Endothelial cell (in vitro differentiated cells): ENCODE results near the gene C16orf90. TPM values are rescaled to one million over a fixed set of nuclear protein-coding genes. Genes with fewer than 3 reads are reported as not detected.

ENCODE experiments used
- DNase-seq: peaks from one replicate; pipeline ENCODE4 v3.0.0; 2021; ENCODE audit warnings: low spot score
- H3K27ac Mint-ChIP-seq: one replicate; pipeline ENCODE4 v1.8.0; 2021; ENCODE audit warnings: mixed read lengths, inconsistent platforms; ENCODE audit not compliant: unreplicated experiment
- H3K27me3 Mint-ChIP-seq: one replicate; pipeline ENCODE4 v1.8.0; 2021; ENCODE audit warnings: mild to moderate bottlenecking, moderate library complexity, mixed read lengths, inconsistent platforms; ENCODE audit not compliant: unreplicated experiment
- H3K36me3 Mint-ChIP-seq: one replicate; pipeline ENCODE4 v1.8.0; 2021; ENCODE audit warnings: mild to moderate bottlenecking, low read depth, mixed read lengths, inconsistent platforms; ENCODE audit not compliant: unreplicated experiment
- H3K4me1 Mint-ChIP-seq: one replicate; pipeline ENCODE4 v1.8.0; 2021; ENCODE audit warnings: mild to moderate bottlenecking, mixed read lengths, inconsistent platforms; ENCODE audit not compliant: unreplicated experiment
- H3K4me3 Mint-ChIP-seq: one replicate; pipeline ENCODE4 v1.8.0; 2021; ENCODE audit warnings: mild to moderate bottlenecking, mixed read lengths, inconsistent platforms; ENCODE audit not compliant: unreplicated experiment
- H3K9me3 Mint-ChIP-seq: one replicate; pipeline ENCODE4 v1.8.0; 2021; ENCODE audit warnings: mixed read lengths, inconsistent platforms; ENCODE audit not compliant: unreplicated experiment
- total RNA-seq: library from RNA; stranded (reverse); fragmentation: NEBNext Ultra II Directional; extraction: Animal tissue kit (Norgen Biotek cat#: 25700); gene quantifications from one replicate; pipeline ENCODE4 v1.2.1, GENCODE V29; 2021; ENCODE audit not compliant: unreplicated experiment
- TF ChIP-seq, protein P1 (sequence below): fragments of 200-600 bp; sonication (generic); IDR thresholded peaks from one replicate; pipeline ENCODE4 v1.5.0; 2021; ENCODE audit warnings: antibody characterized with exemption; ENCODE audit not compliant: unreplicated experiment

C16orf90 gene
- total RNA-seq, 1 donor from 2014 or later: not detected

DNA sequence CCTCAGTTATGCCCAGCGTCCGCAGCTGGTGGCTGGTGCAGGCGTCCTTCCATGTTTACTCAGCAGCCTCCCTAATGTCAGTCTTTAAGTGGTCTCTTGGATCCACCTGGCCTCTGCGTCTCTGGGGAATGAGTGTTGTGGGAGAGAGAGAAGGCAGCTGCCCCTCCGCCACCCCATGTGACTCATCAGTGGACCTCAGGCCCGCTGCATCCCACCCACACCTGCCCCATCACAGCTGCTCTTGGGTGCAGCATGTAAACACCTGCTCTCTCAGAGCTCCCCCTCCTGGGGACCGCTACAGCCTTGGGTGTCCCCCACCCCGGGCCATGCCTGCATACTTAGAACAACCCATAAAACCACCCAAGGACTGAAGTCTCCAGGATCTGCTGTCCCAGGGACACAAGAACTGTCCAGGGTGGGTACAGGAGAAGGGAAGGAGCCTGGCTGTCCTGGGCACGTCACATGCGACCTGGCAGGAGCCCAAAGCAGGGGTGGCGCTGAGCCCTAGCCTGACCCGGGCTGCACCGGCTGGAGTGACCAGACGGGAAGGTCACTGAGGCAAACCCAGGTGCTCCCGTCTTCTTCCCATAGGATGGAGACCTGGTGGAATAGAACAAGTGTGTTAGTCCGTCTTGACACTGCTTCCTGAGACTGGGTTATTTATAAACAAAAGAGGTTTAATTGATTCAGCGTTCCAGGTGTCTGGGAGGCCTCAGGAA lies 4.2 kb downstream of the C16orf90 start:
- Mint-ChIP-seq H3K36me3 (no peaks in the 10 kb centered on the region), H3K4me1 (no peaks in the 10 kb centered on the region), H3K27me3 (peaks cover 11% of the 10 kb centered on the region), H3K4me3 (no peak overlapping the region), H3K9me3 (no peaks in the 10 kb centered on the region), H3K27ac (no peak overlapping the region)
- TF ChIP-seq, protein P1, sequence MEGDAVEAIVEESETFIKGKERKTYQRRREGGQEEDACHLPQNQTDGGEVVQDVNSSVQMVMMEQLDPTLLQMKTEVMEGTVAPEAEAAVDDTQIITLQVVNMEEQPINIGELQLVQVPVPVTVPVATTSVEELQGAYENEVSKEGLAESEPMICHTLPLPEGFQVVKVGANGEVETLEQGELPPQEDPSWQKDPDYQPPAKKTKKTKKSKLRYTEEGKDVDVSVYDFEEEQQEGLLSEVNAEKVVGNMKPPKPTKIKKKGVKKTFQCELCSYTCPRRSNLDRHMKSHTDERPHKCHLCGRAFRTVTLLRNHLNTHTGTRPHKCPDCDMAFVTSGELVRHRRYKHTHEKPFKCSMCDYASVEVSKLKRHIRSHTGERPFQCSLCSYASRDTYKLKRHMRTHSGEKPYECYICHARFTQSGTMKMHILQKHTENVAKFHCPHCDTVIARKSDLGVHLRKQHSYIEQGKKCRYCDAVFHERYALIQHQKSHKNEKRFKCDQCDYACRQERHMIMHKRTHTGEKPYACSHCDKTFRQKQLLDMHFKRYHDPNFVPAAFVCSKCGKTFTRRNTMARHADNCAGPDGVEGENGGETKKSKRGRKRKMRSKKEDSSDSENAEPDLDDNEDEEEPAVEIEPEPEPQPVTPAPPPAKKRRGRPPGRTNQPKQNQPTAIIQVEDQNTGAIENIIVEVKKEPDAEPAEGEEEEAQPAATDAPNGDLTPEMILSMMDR: no peak
- no peak for DNase-seq

DNA sequence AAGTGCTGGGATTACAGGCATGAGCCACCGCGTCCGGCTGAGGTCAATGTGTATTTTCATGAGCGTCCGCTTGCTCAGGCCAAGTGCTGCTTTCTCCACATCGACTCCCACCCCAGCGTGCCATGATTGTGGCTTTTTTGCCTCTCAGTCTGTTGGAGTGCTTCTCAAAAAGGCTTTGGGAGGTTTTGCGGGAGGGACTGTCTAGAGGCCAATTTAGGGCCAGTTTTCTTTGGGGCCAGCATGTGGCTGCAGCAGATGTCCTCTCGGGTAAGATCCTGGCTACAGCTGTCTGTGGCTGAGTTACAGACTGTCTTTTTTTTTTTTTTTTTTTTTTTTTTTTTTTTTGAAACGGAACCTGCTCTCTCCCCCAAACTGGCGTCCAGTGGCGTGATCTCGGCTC lies 6.5 kb downstream of the C16orf90 start:
- Mint-ChIP-seq H3K27ac (peak overlapping the region; percentile 61), H3K27me3 (peaks cover 12% of the 10 kb centered on the region), H3K4me3 (no peak overlapping the region), H3K9me3 (no peaks in the 10 kb centered on the region), H3K4me1 (no peaks in the 10 kb centered on the region), H3K36me3 (peaks cover 3% of the 10 kb centered on the region)
- DNase-seq: no peak
- TF ChIP-seq, protein P1: no peak

DNA sequence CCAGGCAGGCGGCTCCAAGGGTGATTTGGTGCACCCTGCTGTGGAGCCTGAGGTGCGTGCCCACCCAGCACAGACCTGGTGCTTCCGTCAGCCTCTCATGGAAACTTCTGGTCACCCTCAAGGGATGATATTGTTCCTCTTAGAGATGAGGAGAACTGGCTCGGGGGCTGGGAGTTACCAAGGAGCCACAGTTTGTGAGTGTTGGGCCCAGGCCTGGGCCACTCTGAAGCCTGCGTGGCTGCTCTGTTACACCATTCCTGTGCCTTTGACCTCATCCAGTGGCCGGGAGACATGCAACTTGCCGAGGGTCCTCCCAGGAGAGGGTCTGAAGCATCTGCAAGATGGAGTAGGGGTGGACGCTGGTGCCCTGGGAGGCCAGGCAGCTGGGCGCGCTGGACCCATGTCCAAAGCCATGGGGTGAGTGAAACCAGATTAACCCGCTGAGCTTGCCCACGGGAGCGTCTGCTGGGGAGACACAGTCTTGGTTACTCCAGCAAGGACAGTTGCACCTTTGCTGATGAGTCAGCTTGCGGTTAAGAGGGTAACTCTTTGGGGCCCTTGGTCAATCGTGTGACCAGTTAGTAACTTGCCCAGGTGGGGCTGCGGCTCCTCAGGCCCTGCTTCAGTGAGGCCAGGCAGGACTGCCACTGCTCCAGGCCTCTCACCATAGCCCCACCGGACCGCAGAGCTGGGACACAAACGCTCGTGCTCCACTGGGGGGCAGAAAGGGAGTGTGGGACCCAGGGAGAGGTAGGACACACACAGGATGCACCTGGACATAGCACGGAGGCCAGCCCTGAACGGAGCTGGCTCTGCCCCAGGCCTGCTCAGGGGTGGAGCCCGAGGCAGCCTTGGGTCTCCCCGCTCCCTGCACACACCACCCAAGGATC lies 7.5 kb downstream of the C16orf90 start:
- H3K4me3 Mint-ChIP-seq: no peak overlapping the region
- no peak for DNase-seq
- TF ChIP-seq, protein P1: no peak
- H3K27me3 Mint-ChIP-seq: peaks cover 12% of the 10 kb centered on the region
- peaks cover 14% of the 10 kb centered on the region for H3K36me3 Mint-ChIP-seq
- no peaks in the 10 kb centered on the region for H3K9me3 Mint-ChIP-seq
- no peaks in the 10 kb centered on the region for H3K4me1 Mint-ChIP-seq
- H3K27ac Mint-ChIP-seq: no peak overlapping the region

DNA sequence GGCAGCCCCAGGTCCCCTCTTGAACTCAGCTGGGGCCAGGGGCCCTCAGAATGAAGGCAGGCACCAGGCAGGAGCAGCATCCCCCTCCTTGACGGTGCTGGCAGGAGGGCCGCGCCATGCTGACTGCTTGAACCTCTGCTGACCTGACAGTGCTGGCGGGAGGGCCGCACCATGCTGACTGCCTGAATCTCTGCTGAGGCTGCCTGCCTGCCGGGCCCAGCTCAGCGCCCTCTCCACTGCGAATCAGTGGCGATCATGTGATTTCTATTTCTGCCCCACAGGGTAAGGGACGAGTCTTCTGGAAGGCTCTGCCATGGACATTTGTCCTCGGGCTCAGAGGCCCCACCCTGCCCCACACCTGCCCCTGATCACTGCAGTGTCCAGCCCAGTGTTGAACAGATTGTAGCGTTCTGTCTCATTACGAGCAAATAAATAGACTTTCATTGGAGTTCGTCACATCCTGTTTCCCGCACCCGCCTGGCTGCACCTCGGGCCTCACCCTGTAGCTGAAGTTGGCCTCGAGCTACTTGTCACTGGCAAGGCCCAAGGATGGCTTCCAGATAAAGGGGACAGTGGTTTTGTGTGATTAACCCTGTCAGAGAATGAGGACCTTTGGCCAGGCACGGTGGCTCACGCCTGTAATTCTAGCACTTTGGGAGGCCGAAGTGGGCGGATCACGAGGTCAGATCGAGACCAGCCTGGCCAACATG lies 8.6 kb downstream of the C16orf90 start:
- Mint-ChIP-seq H3K4me3 (peak overlapping the region; percentile 59), H3K36me3 (peaks cover 23% of the 10 kb centered on the region)

More for the DNA sequence above, 8.6 kb downstream of the C16orf90 start:
- Mint-ChIP-seq H3K27me3 (peaks cover 15% of the 10 kb centered on the region), H3K4me1 (no peaks in the 10 kb centered on the region), H3K27ac (no peak overlapping the region), H3K9me3 (no peaks in the 10 kb centered on the region)
- TF ChIP-seq, protein P1: no peak
- DNase-seq: no peak
